ENCODE results near the gene VAC14. TPM values are rescaled to one million over a fixed set of nuclear protein-coding genes. Genes with fewer than 3 reads are reported as not detected.
A peak's percentile ranks its signal among the peaks of the same experiment; 100 is the strongest.

Gene VAC14
- total RNA-seq, 4 donors from 2014 or later, result 20.1 to 47.8 (median 39.0) TPM

DNA sequence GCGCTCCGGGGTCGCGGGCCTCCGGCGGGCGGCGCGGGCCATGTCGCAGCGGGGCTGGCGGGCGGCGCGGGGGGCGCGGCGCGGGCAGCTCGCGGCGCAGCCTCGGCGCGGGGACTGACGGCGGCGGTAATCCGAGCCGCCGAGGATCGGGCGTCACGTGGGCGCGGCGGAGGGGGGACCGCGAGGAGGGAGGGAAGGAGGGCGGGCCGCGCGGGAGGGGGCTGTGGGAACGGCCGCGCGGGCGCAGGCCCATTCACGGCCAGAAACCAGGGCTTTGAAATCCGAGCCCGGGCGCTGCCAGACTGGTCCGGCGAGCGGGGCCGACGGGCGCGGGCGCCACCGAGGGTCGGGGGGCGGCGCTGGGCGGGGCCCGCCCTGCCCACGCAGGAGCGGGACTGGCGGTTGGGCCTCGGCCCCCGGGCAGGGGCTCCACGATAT lies 115.0 kb downstream of the VAC14 start, which contains the start of gene MTSS2:
MTSS2 (minus strand) TSS at position 116 of the 438 bp plus-strand sequence. CDS start 262 bp downstream, outside the sequence.
- intact Hi-C loops (cut with DNase I; ENCODE audit: low total_unique reads), result no loop called here
- TF ChIP-seq POLR2A (IDR thresholded peaks at IDR 0.05), result no peak
- TF ChIP-seq, protein P1, sequence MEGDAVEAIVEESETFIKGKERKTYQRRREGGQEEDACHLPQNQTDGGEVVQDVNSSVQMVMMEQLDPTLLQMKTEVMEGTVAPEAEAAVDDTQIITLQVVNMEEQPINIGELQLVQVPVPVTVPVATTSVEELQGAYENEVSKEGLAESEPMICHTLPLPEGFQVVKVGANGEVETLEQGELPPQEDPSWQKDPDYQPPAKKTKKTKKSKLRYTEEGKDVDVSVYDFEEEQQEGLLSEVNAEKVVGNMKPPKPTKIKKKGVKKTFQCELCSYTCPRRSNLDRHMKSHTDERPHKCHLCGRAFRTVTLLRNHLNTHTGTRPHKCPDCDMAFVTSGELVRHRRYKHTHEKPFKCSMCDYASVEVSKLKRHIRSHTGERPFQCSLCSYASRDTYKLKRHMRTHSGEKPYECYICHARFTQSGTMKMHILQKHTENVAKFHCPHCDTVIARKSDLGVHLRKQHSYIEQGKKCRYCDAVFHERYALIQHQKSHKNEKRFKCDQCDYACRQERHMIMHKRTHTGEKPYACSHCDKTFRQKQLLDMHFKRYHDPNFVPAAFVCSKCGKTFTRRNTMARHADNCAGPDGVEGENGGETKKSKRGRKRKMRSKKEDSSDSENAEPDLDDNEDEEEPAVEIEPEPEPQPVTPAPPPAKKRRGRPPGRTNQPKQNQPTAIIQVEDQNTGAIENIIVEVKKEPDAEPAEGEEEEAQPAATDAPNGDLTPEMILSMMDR (IDR thresholded peaks at IDR 0.05), result no peak
- WGBS, 2 donors, result 0% methylated on average over 5 of the region's 72 CpGs; no CpG with 5 or more reads in 1 of the 2 donors
- DNase-seq (ENCODE audit: low spot score in 2 of 2), result peak in 1 of 2 donors; percentile 96
- H3K4me3 ChIP-seq (ENCODE audit: low read depth, poor library complexity, severe bottlenecking), result peak within 1 kb of the TSS; percentile 64

DNA sequence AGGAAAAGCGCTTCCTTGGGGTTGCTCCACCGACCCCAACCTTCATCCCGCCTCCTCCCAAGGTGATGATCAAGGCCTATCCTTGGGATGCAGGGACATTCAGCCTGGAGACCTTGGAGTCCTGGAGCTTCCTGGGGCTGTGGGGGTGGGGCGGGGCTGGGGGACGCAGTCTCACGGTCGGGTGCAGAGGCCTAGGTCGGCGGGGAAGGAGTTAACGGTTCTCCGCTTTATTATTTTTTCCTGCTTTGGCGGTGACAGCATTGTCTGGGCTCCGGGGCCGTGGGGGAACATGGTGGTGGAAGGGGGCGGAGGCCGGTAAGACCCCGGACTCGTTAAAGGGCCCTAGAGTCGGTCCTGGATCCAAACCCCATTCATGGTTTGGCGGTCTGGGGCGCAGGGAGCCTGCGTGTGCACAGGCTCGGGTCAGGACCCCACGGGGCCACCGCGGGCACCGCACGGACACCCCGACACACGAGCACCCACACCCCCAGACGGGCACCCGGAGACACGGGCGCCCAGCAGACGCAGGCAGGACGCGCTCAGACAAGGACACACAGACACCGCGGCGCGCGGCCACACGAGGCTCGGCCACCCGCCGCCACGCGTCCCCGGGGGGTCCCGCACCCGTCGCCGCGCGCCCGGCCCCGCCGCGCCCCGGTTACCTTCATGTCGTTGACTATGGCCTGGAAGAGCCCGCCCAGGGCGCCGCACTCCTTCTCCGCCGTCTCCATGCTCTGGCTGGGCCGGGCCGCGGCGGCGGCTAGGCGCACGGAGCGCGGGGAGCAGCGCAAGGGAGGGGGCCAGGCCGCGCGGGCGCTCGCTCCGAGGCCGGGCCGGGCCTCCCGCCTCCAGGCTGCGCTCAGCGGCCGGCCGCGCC lies 115.7 kb downstream of the VAC14 start:
- WGBS, 2 donors, result 2 to 4% methylated on average over 34 to 58 of the region's 90 CpGs
- no peak for DNase-seq (ENCODE audit: low spot score in 2 of 2)
- intact Hi-C loops (cut with DNase I; ENCODE audit: low total_unique reads), result no loop called here
- TF ChIP-seq, protein P1 (IDR thresholded peaks at IDR 0.05), result no peak
- TF ChIP-seq POLR2A (IDR thresholded peaks at IDR 0.05), result no peak
- H3K4me3 ChIP-seq (ENCODE audit: low read depth, poor library complexity, severe bottlenecking), result peak overlapping the region; percentile 64

DNA sequence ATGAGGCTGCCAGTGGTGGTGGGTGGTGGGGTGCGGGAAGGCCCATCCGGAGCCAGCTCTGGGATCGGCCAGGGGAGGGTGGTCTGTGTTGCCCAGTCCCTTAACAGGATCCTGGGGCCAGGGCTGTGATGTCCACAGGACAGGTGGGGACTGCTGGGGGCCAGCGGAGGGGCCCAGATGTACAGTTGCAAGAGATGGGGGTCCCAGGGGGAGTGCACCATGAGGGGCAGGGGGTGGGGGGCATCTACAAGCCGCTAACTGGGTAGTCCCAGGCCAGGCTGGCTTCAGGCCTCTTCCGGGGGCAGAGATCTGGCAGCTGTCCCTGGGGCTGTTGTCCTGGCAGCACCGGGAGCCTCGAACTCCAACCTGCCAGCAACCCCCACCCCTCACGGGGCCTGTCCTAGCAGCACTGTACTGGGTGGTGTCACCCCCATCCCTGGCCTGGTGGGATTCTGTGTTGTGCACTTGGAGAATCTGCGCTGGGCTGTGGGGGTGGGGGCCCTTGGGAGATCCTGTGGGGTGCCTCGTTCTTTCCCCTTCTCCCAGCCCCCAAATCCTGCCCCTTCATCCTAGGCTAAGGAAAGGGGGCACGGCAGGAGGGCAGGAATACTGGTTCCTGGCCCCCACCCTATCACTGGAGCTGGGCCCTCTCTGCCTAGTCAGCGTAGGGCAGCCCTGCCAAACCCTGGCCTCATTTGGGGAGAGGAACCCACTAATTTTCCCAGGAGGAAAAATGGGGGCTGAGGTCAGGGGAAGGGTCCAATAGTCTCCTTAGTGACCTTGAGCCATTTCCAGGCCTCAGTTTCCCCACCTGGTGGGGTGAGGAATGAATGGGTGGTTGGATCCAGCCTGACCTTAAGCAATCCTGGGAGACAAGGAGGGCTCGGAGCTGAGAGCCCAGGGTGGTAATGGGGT lies 116.6 kb downstream of the VAC14 start:
- 28 to 39% methylated on average over 11 to 14 of the region's 14 CpGs for WGBS, 2 donors
- no peak for DNase-seq (ENCODE audit: low spot score in 2 of 2)
- intact Hi-C loops (cut with DNase I; ENCODE audit: low total_unique reads), result loop anchor here (5.0 kb wide), 1 partner anchor 78 kb away; no protein-coding TSS in a partner anchor
- TF ChIP-seq, protein P1 (IDR thresholded peaks at IDR 0.05), result no peak
- no peak for TF ChIP-seq POLR2A (IDR thresholded peaks at IDR 0.05)
- no peak overlapping the region for H3K4me3 ChIP-seq (ENCODE audit: low read depth, poor library complexity, severe bottlenecking)

DNA sequence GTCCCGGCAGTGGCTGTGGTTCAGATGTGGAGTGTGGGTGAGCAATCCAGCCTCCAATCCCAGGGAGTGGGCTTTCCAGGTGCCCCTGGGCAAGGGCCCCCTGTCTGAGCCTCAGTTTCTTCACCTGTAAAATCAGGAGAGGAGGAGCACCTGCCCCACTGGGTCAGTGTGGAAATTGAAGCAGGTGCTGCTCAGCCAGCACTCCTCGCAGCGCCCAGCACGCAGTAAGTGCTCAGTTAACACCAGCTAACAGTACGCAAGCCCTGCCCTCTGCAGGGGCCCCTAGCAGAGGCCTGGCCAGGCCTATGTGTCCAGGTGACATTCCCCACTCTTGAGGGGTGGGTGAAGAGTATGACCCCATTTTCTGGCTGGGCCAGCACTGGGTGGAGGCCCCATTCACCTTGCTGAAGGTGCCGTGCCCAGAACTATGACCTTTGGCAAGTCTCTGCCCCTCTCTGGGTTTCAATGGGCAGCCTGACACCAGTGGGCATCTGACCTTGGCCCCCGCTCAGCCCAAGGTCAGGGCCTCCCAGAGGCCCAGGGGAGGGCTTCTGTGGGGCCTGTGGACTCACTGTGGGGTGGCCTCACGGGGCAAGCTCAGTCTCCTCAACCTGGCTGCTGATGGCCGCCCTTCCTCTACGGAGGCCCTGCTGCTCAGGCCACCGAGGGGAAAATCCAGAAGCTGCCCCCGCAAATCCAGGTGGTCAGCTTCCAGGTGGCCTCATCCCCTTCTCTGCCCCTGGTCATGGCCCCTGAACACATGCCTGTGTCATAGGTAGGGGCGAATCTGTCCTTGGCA lies 117.6 kb downstream of the VAC14 start:
- WGBS, 2 donors, result 73 to 78% methylated on average over 8 to 11 of the region's 13 CpGs
- TF ChIP-seq, protein P1 (IDR thresholded peaks at IDR 0.05), result no peak
- no peak for TF ChIP-seq POLR2A (IDR thresholded peaks at IDR 0.05)
- H3K4me3 ChIP-seq (ENCODE audit: low read depth, poor library complexity, severe bottlenecking), result no peak overlapping the region
- intact Hi-C loops (cut with DNase I; ENCODE audit: low total_unique reads), result loop anchor here (5.0 kb wide), 1 partner anchor 79 kb away; no protein-coding TSS in a partner anchor
- no peak for DNase-seq (ENCODE audit: low spot score in 2 of 2)

Measured in lower leg skin (tissue), 4 donors.